GM19328 (cell line): ENCODE results near the gene PLIN5.

Experiments used
- ATAC-seq: cut with Tn5 transposase; IDR thresholded peaks from one replicate; pipeline ENCODE4 v1.9.1; 2021; ENCODE audit warnings: mild to moderate bottlenecking, moderate library complexity; ENCODE audit not compliant: unreplicated experiment

The PLIN5 gene, protein sequence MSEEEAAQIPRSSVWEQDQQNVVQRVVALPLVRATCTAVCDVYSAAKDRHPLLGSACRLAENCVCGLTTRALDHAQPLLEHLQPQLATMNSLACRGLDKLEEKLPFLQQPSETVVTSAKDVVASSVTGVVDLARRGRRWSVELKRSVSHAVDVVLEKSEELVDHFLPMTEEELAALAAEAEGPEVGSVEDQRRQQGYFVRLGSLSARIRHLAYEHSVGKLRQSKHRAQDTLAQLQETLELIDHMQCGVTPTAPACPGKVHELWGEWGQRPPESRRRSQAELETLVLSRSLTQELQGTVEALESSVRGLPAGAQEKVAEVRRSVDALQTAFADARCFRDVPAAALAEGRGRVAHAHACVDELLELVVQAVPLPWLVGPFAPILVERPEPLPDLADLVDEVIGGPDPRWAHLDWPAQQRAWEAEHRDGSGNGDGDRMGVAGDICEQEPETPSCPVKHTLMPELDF

GRCh38 chr19:4534836-4535658 is at the start of gene PLIN5:
TSS of gene PLIN5 (minus strand) at chr19:4535224. CDS start at chr19:4534074, 1,150 bp downstream.
- ATAC-seq, result no peak

DNA sequence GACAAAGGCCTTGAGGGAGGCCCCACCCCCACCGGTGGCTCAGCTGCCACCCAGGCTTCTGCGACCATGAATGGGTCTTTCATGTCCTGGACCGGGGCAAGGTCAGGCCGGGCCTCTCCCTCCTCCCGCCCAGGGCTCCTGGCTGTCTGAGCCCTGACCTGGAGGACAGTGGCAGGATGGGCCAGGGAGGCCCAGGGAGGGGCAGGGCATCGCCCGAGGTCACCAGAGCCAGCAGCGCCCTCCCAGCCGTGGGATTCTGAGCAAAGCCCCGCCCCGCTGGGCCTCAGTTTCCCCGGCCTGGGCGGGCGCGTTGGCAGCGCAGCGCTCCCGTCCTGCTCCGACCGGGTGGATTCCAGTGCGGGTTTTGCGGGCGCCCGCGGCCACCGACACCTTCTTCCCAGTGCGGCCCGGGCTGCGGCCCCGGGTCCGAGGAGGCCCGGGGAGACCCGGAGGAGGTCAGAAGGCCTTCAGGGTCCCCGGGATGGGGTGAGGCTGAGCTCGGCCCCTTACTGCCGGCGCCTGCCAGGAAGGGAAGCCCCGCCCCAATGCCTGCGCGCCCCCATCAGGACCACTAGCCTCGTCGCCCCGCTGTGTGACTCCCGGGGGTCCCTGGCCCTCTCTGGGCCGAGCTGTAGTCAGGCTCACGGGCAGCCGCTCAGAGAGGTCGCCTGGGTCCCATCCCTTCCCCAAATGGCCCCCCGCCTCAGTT is 49.1 kb upstream of the PLIN5 start:
- no peak for ATAC-seq

DNA sequence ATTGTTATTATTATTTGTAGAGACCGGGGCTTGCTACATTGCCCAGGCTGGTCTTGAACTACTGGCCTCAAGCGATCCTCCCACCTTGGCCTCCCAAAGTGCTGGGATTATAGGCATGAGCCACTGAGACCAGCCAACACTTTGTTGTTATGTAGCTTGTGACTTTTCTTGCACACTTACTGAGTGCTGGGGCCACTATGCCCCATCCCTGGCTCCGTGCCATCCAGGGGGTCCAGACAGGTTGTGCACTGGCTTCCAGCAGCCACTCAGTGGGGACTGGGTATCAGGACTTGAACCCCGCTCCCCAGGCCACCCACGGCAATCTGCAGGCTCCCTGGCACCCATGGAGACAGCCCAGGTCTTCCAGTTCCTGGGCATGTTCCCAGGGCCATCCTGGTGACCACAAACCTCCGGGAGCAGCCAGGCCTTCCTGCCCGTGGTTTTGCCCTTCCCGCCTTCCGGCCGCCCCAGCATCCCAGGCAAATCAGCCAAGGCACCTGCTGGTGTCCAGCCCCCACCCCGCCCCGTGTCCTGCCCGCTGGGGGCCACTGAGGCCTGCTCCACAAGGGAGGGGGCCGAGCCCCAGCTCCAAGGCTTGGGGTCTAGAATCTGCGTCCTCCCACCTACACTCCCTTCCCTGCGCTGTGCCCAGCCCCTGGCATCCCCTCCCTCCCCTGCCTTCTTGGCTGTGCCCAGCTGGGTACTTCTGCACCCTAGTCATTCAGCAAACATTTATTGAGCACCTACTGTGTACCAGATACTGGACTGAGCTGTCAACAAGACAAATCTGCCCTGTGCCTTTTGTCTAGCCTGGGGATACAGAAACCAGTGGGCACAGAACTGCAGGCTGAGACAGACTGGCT is 48.2 kb upstream of the PLIN5 start:
- ATAC-seq, result no peak

- ATAC-seq, result no peak
These were observed 46.9 kb upstream of the PLIN5 start for GRCh38 chr19:4581666-4582553.

DNA sequence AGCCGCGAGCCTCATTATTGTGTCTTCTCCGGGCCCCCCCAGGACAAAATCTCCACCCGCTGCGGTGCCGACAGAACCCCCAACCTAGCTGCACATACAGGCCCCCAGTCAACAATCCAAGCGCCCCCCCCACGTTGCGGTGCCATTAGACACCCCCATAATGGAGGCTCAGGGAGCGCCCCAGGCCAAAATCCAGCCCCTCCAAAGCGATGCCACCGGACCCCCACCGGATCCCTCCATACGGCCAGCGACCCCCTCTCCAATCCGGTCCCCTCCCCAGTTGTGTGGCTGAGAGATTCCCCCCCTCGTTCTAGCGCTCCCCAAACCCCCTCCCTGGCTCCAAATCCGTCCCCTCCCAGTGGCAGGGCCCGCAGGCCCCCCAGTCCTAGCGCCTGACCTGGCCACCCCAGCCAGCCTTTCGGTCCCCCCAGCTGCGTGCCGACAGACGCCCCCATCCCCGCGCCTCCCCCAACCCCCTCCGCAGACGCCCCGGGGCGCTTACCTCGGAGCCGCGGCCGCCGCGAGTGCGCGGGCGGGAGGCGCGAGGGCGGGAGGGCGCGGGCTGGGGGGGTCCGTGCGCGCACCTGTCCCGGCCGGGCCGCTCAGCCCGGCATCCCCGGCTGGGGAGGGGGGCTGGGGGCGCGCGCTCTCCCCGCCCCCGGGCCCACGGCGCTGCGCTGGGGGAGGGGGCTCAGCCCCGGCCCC is 46.1 kb upstream of the PLIN5 start:
- no peak for ATAC-seq

DNA sequence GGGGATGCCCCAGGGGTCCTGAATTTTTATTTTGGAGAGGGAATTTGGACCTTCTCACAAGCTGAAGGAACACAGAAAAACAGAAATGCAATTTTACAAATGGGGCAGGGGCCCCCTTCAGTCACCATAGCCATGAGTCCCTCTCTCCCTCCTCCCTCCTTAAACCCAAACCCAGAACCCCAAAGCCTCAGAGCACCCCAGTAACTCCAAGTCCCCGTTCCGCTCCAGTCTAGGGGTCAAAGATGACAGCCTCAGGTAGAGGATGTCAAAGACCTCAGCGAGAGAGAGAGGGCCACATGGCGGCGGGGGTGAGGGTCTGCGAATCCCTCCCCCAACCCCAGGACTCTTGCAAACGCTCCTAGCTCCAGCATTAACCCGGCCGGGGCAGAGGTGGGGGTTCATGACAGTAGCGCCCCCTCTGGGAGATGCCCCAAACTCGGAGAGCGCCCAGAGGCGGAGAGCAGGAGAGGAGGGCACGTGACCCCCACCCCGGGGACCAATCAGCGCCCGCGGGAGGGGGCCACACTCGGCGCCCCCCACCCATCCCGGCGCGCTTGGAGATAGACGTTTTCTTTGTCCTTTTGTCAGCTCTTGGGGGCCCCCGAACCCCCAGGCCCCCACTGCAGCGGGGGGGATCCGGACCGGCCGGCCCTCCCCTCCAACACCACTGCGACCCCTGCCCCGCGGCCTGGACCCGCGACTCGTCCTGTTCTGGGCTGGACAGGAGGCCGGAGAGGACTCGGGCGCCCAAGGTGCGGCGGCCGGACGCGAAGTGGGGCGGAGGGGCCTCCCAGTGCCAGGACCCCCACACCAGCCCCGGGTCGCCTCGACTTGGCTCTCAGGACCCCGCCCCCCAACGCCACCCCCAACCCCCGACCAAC is 45.2 kb upstream of the PLIN5 start:
- no peak for ATAC-seq

DNA sequence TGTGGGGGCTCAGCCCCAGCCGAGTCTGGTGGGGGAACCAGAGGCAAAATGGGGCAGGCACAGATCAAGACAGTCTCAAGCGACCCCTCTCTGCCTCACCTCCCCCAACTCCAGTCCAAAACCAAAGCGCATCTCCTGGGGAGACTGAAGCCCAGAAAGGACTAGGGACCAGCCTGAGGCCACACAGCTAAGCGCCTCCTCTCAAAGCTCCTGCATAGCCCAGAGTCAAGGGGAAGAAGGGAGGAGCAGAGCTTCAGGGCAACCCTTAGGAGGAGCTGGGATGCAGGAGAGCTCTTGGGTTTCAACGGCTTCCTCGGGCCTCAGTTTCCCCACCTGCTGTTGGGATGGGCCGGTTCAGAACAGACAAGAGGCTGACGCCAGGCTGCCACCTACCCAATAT is 44.4 kb upstream of the PLIN5 start:
- no peak for ATAC-seq

DNA sequence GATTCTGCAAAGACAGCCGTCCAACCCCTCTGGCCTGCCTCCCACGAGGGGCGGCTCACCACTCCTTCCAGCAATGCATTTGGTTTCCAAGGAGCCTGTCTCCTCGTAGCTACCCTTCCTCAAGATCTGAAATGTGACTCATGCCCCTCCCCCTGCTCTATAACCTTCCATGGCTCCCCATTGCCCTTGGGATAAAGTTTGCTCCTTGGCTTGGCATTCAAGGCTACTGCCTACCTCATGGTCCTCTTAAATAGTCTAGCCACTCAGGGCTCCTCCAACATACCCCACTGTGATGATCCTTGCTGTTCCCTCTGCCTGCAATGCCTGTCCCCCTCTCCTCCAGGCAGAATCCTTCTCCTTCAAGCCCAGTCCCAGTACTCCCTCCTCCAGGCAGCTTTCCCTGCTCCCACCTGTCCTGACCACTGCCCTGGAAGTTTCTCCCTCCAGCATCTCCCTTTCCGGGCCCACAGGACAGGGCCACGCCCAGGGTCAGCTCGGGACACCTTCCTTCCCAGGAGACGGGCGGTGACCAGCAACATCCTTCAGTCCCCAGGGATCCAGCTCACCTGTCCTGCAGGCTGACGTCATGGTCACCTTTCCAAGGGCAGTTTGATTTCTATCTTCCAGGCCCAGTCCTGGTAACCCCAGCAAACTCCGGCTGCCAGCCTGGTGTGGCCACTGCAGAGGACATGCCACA is 43.7 kb upstream of the PLIN5 start:
- ATAC-seq, result no peak

GRCh38 chr19:4577020-4577782 is 42.2 kb upstream of the PLIN5 start:
- no peak for ATAC-seq

DNA sequence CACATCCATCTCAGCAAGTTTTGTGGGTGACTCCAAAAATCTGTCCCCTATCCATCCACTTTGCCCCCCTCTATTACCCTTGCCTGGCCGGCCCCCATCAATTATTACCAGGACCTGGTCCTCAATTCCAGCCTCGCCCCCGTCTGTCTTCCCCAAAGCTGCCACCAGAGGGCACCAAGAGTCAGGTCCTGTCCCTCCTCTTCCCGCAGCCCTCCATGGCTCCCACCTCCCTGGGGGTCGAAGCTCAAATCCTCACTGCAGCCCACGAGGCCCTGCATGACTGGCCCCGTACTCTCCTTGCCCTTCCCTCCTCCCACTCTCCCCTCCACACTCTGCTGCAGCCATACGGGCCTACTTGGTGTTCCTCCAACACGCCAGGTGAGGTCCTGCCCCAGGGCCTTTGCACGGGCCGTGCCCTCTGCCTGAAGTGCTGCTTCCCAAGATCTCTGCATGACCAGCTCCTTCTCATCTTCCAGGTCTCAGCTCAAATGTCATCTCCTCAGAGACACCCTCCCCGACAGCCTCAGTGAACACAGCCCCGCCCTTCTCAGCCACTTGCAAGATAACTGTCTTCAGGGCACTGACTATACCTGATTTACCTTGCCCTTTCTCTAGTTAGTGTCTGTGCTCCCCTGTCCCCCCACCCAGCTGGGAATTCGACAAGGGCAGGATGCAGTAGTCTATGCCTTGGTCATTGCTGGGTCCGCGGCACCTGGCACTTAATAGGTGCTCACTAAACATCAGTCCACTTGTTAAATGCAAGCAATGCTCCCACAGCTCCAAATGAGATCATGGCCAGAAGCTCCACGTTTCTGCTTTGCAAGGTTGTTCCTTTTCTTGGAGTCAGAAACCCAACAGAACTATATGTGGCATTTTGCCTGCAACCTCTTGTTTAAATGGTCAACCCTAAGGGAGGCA is 41.3 kb upstream of the PLIN5 start:
- no peak for ATAC-seq

- ATAC-seq, result no peak
These were observed 40.4 kb upstream of the PLIN5 start for GRCh38 chr19:4575267-4576015.

GRCh38 chr19:4573682-4574081 is 38.7 kb upstream of the PLIN5 start:
- ATAC-seq, result no peak

DNA sequence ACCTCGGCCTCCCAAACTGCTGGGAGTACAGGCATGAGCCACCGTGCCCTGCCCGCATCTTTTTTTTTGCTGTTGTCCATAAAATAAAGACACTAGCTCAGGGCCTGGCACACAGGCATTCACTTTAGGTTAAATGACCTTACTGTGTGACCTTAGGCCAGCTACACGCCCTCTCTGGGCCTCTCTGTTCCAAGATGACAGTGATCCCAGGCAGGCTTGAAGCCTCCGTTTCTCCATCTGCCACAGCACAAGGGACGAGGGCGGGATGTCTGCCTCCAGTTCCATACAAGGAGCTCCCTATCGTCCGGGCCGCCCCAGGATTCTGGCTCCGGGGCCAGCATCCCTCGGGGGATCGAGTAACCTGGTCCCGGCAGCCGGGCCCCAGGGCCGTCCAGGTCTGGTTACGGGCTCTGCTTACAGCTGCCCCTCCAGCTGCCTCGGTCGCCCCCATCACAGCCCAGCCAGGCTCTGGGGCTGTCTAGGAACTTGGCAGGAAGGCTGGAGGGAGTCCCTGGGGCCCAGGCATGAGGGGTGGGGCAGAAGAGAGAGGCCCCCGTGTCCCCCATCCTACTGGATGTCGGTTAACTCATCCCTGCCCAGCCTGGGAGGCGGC is 36.4 kb upstream of the PLIN5 start:
- ATAC-seq, result no peak

DNA sequence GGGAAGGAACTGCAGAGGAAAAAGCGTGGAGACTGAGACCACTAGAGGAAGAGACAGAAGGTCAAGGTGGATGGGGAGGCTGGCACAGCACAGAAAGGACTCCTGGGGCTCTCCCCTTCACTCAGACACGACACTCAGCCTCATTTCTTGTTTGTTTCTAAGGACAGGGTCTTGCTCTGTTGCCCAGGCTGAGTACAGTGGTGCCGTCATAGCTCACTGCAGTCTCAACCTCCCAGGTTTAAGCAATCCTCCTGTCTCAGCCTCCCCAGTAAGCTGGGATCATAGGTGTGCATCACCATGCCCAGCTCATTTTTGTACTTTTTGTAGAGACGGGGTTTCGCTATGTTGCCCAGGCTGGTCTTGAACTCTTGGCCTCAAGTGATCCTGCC is 35.9 kb upstream of the PLIN5 start:
- no peak for ATAC-seq
